CD14-positive monocyte (primary cell): ENCODE data around the gene B3GNT4. TPM values are rescaled to one million over a fixed set of nuclear protein-coding genes. Genes with fewer than 3 reads are reported as not detected.

ENCODE experiments used
- DNase-seq, 3 donors: peaks; one replicate each; pipeline ENCODE4 v3.0.0-alpha.2; 2011 to 2022
- H2AFZ ChIP-seq: 2 replicates; pipeline ENCODE4 v1.6.0; 2012; ENCODE audit warnings: mild to moderate bottlenecking, low read depth, low read length, inconsistent platforms; ENCODE audit not compliant: insufficient read depth, poor library complexity, severe bottlenecking
- H3K27ac ChIP-seq, 2 donors: 1 replicate in 1 of 2; 2 replicates in 1 of 2; pipeline ENCODE4 v1.5.1; 2012 to 2013; ENCODE audit warnings: low read length in 2 of 2, control low read depth in 1 of 2, inconsistent platforms in 1 of 2, low read depth in 1 of 2, mild to moderate bottlenecking in 1 of 2
- H3K27me3 ChIP-seq, 2 donors: one replicate each; pipeline versions ENCODE4 v1.6.0 to v1.6.1; 2011 to 2013; ENCODE audit warnings: low read length in 2 of 2; ENCODE audit not compliant: control insufficient read depth in 2 of 2, insufficient read depth in 2 of 2
- H3K36me3 ChIP-seq, 2 donors: replicated peaks in 1 of 2; 1 replicate in 1 of 2; 2 replicates in 1 of 2; pipeline versions ENCODE4 v1.5.1 to v1.6.1; 2012 to 2013; ENCODE audit warnings: low read length in 2 of 2, control low read depth in 1 of 2, inconsistent platforms in 1 of 2, mild to moderate bottlenecking in 1 of 2; ENCODE audit not compliant: insufficient read depth in 2 of 2, control insufficient read depth in 1 of 2
- H3K4me1 ChIP-seq, 2 donors: 1 replicate in 1 of 2; 2 replicates in 1 of 2; pipeline versions ENCODE4 v1.5.1 to v1.6.1; 2012 to 2013; ENCODE audit warnings: low read length in 2 of 2, control low read depth in 1 of 2, inconsistent platforms in 1 of 2, mild to moderate bottlenecking in 1 of 2, moderate library complexity in 1 of 2; ENCODE audit not compliant: insufficient read depth in 2 of 2, control insufficient read depth in 1 of 2
- H3K4me2 ChIP-seq: replicated peaks from 2 replicates; pipeline ENCODE3; 2012; ENCODE audit warnings: low read length, moderate library complexity, mild to moderate bottlenecking; ENCODE audit not compliant: poor library complexity, severe bottlenecking; ENCODE audit errors: extremely low read depth
- H3K4me3 ChIP-seq, 3 experiments: fragments of 200-600 bp in 1 of 3; sonication (generic) in 1 of 3; replicated peaks in 1 of 3; 1 replicate in 2 of 3; 2 replicates in 1 of 3; pipeline ENCODE4 v1.5.1; 2011 to 2013; ENCODE audit warnings: low read length in 3 of 3, mild to moderate bottlenecking in 3 of 3, control low read depth in 2 of 3, low read depth in 2 of 3, inconsistent platforms in 1 of 3, moderate library complexity in 1 of 3
- H3K79me2 ChIP-seq: 2 replicates; pipeline ENCODE4 v1.6.0; 2012; ENCODE audit warnings: mild to moderate bottlenecking, control low read depth, inconsistent platforms, low read length, moderate library complexity; ENCODE audit not compliant: insufficient read depth
- H3K9ac ChIP-seq: 2 replicates; pipeline ENCODE4 v1.6.0; 2017; ENCODE audit warnings: low read length, mild to moderate bottlenecking; ENCODE audit not compliant: insufficient read depth, poor library complexity, severe bottlenecking
- H3K9me3 ChIP-seq, 2 donors: replicated peaks in 1 of 2; 1 replicate in 1 of 2; 2 replicates in 1 of 2; pipeline versions ENCODE4 v1.5.1 to v1.6.1; 2012 to 2013; ENCODE audit warnings: low read length in 2 of 2, control low read depth in 1 of 2; ENCODE audit not compliant: control insufficient read depth in 1 of 2, insufficient read depth in 1 of 2
- H4K20me1 ChIP-seq: 2 replicates; pipeline ENCODE4 v1.6.0; 2012; ENCODE audit warnings: mild to moderate bottlenecking, low read length, control low read depth, moderate library complexity; ENCODE audit not compliant: insufficient read depth
- H3K27ac Mint-ChIP-seq, 7 donors: one replicate each; pipeline ENCODE4 v1.8.0; 2020; ENCODE audit warnings: mild to moderate bottlenecking in 7 of 7, mixed read lengths in 7 of 7, moderate library complexity in 6 of 7, inconsistent platforms in 2 of 7
- H3K27me3 Mint-ChIP-seq, 3 donors: one replicate each; pipeline ENCODE4 v1.8.0; 2021 to 2022; ENCODE audit warnings: low read depth in 3 of 3, mild to moderate bottlenecking in 3 of 3, mixed read lengths in 3 of 3, moderate library complexity in 3 of 3, inconsistent platforms in 1 of 3
- H3K36me3 Mint-ChIP-seq, 2 donors: one replicate each; pipeline ENCODE4 v1.8.0; 2020; ENCODE audit warnings: mixed read lengths in 2 of 2, inconsistent platforms in 1 of 2, mild to moderate bottlenecking in 1 of 2
- H3K4me1 Mint-ChIP-seq: one replicate; pipeline ENCODE4 v1.8.0; 2020; ENCODE audit warnings: mild to moderate bottlenecking, mixed read lengths
- H3K4me3 Mint-ChIP-seq, 2 donors: one replicate each; pipeline ENCODE4 v1.8.0; 2020; ENCODE audit warnings: mild to moderate bottlenecking in 2 of 2, mixed read lengths in 2 of 2, moderate library complexity in 1 of 2
- H3K9me3 Mint-ChIP-seq, 7 donors: one replicate each; pipeline ENCODE4 v1.8.0; 2020 to 2022; ENCODE audit warnings: mixed read lengths in 7 of 7, mild to moderate bottlenecking in 6 of 7, moderate library complexity in 6 of 7, inconsistent platforms in 2 of 7
- CTCF ChIP-seq: fragments of 200-600 bp; IDR thresholded peaks from one replicate; pipeline ENCODE4 v1.8.0; 2022; ENCODE audit warnings: antibody characterized with exemption, mild to moderate bottlenecking
- WGBS: methylation state at CpG from one replicate; pipeline ENCODE4 v1.1.5; 2013; ENCODE audit warnings: missing lambda C conversion rate; ENCODE audit not compliant: insufficient coverage; 5-methylcytosine and 5-hydroxymethylcytosine counted together
- intact Hi-C, 2 donors: fragments of 100-400 bp; cut with micrococcal nuclease; formaldehyde crosslinking; loops; one replicate each; pipeline versions ENCODE4 v1.15.0 to v1.15.1; 2023
- polyA plus RNA-seq, 3 donors: library from polyadenylated mRNA; depleted of rRNA in 1 of 3; unstranded in 2 of 3; stranded (reverse) in 1 of 3; fragments of 300-500 nt in 2 of 3; fragments of >200 nt in 1 of 3; fragmentation: Illumina TruSeq in 2 of 3; gene quantifications; 1 replicate in 2 of 3; 2 replicates in 1 of 3; pipeline ENCODE4 v1.2.3, GENCODE V29; 2012 to 2021

Gene B3GNT4
- polyA plus RNA-seq, 3 donors, result not detected

GRCh38 chr12:122192441-122192840, 11.1 kb upstream of the B3GNT4 start:
- H3K9me3 Mint-ChIP-seq, result peaks cover 0 to 7% (median 1%) of the 10 kb centered on the region in 7 donors
- H3K36me3 Mint-ChIP-seq, result no peaks in the 10 kb centered on the region
- H3K4me3 Mint-ChIP-seq, result no peak overlapping the region
- Histone ChIP-seq H3K4me1 (no peaks in the 10 kb centered on the region), H3K27ac (no peak overlapping the region), H3K9ac (no peak overlapping the region), H3K4me2 (no peak overlapping the region), H4K20me1 (no peaks in the 10 kb centered on the region), H3K4me3 (no peak overlapping the region), H3K27me3 (no peaks in the 10 kb centered on the region), H3K9me3 (no peaks in the 10 kb centered on the region), H2AFZ (no peak overlapping the region), H3K36me3 (no peaks in the 10 kb centered on the region), H3K79me2 (no peaks in the 10 kb centered on the region)
- peaks cover 2% of the 10 kb centered on the region for H3K4me1 Mint-ChIP-seq
- H3K27ac Mint-ChIP-seq, result no peak overlapping the region
- TF ChIP-seq CTCF, result no peak
- 90% methylated on average over 7 of the region's 11 CpGs for WGBS
- peaks cover 5 to 6% (median 5%) of the 10 kb centered on the region in 3 donors for H3K27me3 Mint-ChIP-seq
- DNase-seq, result no peak
- intact Hi-C loops, result no loop called here

GRCh38 chr12:122194804-122195203, 8.7 kb upstream of the B3GNT4 start:
- no peak overlapping the region for H2AFZ ChIP-seq
- peaks cover 16 to 18% (median 17%) of the 10 kb centered on the region in 3 donors for H3K27me3 Mint-ChIP-seq
- intact Hi-C loops, result no loop called here
- WGBS, result no CpG with 5 or more reads among the region's 1 CpG
- no peak overlapping the region for H3K4me3 Mint-ChIP-seq
- H3K79me2 ChIP-seq, result no peaks in the 10 kb centered on the region
- no peaks in the 10 kb centered on the region for H3K36me3 ChIP-seq
- H3K4me3 ChIP-seq, result no peak overlapping the region
- H3K4me2 ChIP-seq, result no peak overlapping the region
- DNase-seq, result no peak
- H3K27ac ChIP-seq, result no peak overlapping the region
- no peak for TF ChIP-seq CTCF
- no peak overlapping the region for H3K9ac ChIP-seq
- H3K36me3 Mint-ChIP-seq, result no peaks in the 10 kb centered on the region
- H4K20me1 ChIP-seq, result no peaks in the 10 kb centered on the region
- H3K9me3 Mint-ChIP-seq, result peaks cover 0 to 7% (median 2%) of the 10 kb centered on the region in 7 donors
- peaks cover 8% of the 10 kb centered on the region for H3K4me1 Mint-ChIP-seq
- no peak overlapping the region for H3K27ac Mint-ChIP-seq
- no peaks in the 10 kb centered on the region for H3K27me3 ChIP-seq
- H3K4me1 ChIP-seq, result no peaks in the 10 kb centered on the region
- no peaks in the 10 kb centered on the region for H3K9me3 ChIP-seq
